HepG2 (cell line): ENCODE measurements around the gene ACADVL. TPM values are rescaled to one million over a fixed set of nuclear protein-coding genes. Genes with fewer than 3 reads are reported as not detected.

Experiments
- AGO1 ChIP-seq: fragments of 200-400 bp; formaldehyde crosslinking; IDR thresholded peaks from 2 replicates; pipeline ENCODE4 v1.6.1; 2017; ENCODE audit warnings: mild to moderate bottlenecking, low read depth, low read length, moderate library complexity; ENCODE audit not compliant: poor library complexity, severe bottlenecking
- AKAP8 ChIP-seq: sonication (generic); formaldehyde crosslinking; IDR thresholded peaks from 2 replicates; pipeline ENCODE4 v1.5.1; 2020; ENCODE audit warnings: mild to moderate bottlenecking, missing genetic modification reagents
- BRD4 ChIP-seq: sonication (generic); formaldehyde crosslinking; IDR thresholded peaks from 2 replicates; pipeline ENCODE4 v1.4.0; 2020; ENCODE audit warnings: missing genetic modification reagents
- EHMT2 ChIP-seq: fragments of 200-600 bp; sonication (generic); IDR thresholded peaks from 2 replicates; pipeline ENCODE4 v1.7.0; 2017; ENCODE audit warnings: antibody characterized with exemption, low read depth, low read length, borderline replicate concordance
- HNF4A ChIP-seq: sonication (generic); formaldehyde crosslinking; IDR thresholded peaks from 2 replicates; pipeline ENCODE4 v1.4.0; 2020; ENCODE audit warnings: missing genetic modification reagents
- KDM2A ChIP-seq: sonication (generic); formaldehyde crosslinking; IDR thresholded peaks from 2 replicates; pipeline ENCODE4 v1.4.0; 2020; ENCODE audit warnings: low read depth, missing genetic modification reagents, borderline replicate concordance
- NR3C1 ChIP-seq: sonication (generic); formaldehyde crosslinking; IDR thresholded peaks from 2 replicates; pipeline ENCODE4 v1.4.0; 2020; ENCODE audit warnings: missing genetic modification reagents
- POLR2AphosphoS5 ChIP-seq: IDR thresholded peaks from 2 replicates; pipeline ENCODE4 v1.6.1; 2012; ENCODE audit warnings: low read depth, low read length
- SALL1 ChIP-seq: sonication (generic); formaldehyde crosslinking; IDR thresholded peaks from 2 replicates; pipeline ENCODE4 v1.8.0; 2022; ENCODE audit warnings: mild to moderate bottlenecking, missing genetic modification reagents
- SRSF1 ChIP-seq: fragments of 200-400 bp; formaldehyde crosslinking; optimal IDR thresholded peaks from 2 replicates; pipeline ENCODE3; 2017; ENCODE audit warnings: mild to moderate bottlenecking, low read depth, low read length, moderate library complexity
- THAP11 ChIP-seq: IDR thresholded peaks from 2 replicates; pipeline ENCODE4 v1.6.1; 2016; ENCODE audit warnings: missing biosample characterization, missing genetic modification reagents
- ZNF33B ChIP-seq: sonication (generic); formaldehyde crosslinking; IDR thresholded peaks from 2 replicates; pipeline ENCODE4 v1.5.1; 2020; ENCODE audit warnings: mild to moderate bottlenecking, missing genetic modification reagents
- ZNF383 ChIP-seq: sonication (generic); formaldehyde crosslinking; IDR thresholded peaks from 2 replicates; pipeline ENCODE4 v1.4.0; 2020; ENCODE audit warnings: missing genetic modification reagents, mild to moderate bottlenecking, borderline replicate concordance
- ZNF501 ChIP-seq: sonication (generic); formaldehyde crosslinking; IDR thresholded peaks from 2 replicates; pipeline ENCODE4 v1.5.1; 2020; ENCODE audit warnings: mild to moderate bottlenecking, moderate library complexity, missing genetic modification reagents
- ZNF563 ChIP-seq: sonication (generic); formaldehyde crosslinking; IDR thresholded peaks from 2 replicates; pipeline ENCODE4 v1.8.0; 2022; ENCODE audit warnings: mild to moderate bottlenecking, moderate library complexity, missing genetic modification reagents
- ZNF598 ChIP-seq: sonication (generic); formaldehyde crosslinking; IDR thresholded peaks from 2 replicates; pipeline ENCODE4 v1.5.1; 2020; ENCODE audit warnings: mild to moderate bottlenecking, missing genetic modification reagents, borderline replicate concordance
- polyA plus RNA-seq, 8 experiments: library from polyadenylated mRNA; depleted of rRNA in 3 of 8; stranded (reverse) in 7 of 8; unstranded in 1 of 8; fragments of >200 nt; fragmentation: Illumina TruSeq in 4 of 8; extraction: Trizol in 4 of 8; gene quantifications; 2 replicates each; pipeline versions ENCODE4 v1.2.1 to v1.2.3, GENCODE V29; 2011 to 2016; ENCODE audit warnings: low read depth in 4 of 8, missing spikeins in 1 of 8, mixed read lengths in 1 of 8; ENCODE audit not compliant: insufficient read depth in 1 of 8
- total RNA-seq, 5 experiments: library from RNA; depleted of rRNA; stranded (reverse); fragments of >200 nt; fragmentation: Illumina TruSeq; extraction: Trizol; gene quantifications; 2 replicates each; pipeline ENCODE4 v1.2.3, GENCODE V29; 2016; ENCODE audit warnings: low read depth in 1 of 5
- TF ChIP-seq, protein P1 (sequence below): sonication (generic); formaldehyde crosslinking; IDR thresholded peaks from 2 replicates; pipeline ENCODE4 v1.9.0; 2021; ENCODE audit warnings: mild to moderate bottlenecking, missing genetic modification reagents
- TF ChIP-seq, protein P2 (sequence below): sonication (generic); formaldehyde crosslinking; IDR thresholded peaks from 2 replicates; pipeline ENCODE4 v1.5.0; 2020; ENCODE audit warnings: missing genetic modification reagents, mild to moderate bottlenecking, borderline replicate concordance
- TF ChIP-seq, protein P3 (sequence below): sonication (generic); formaldehyde crosslinking; IDR thresholded peaks from 2 replicates; pipeline ENCODE4 v1.4.0; 2020; ENCODE audit warnings: mild to moderate bottlenecking, missing genetic modification reagents
- TF ChIP-seq, protein P4 (sequence below): sonication (generic); formaldehyde crosslinking; IDR thresholded peaks from 2 replicates; pipeline ENCODE4 v1.5.0; 2020; ENCODE audit warnings: missing genetic modification reagents, mild to moderate bottlenecking, borderline replicate concordance

The ACADVL gene
- total and polyA plus RNA-seq, 2 of the 13 experiments (the other 11 are each of a cell fraction or from before 2014, with no cell fraction given): 219 to 412 TPM

DNA sequence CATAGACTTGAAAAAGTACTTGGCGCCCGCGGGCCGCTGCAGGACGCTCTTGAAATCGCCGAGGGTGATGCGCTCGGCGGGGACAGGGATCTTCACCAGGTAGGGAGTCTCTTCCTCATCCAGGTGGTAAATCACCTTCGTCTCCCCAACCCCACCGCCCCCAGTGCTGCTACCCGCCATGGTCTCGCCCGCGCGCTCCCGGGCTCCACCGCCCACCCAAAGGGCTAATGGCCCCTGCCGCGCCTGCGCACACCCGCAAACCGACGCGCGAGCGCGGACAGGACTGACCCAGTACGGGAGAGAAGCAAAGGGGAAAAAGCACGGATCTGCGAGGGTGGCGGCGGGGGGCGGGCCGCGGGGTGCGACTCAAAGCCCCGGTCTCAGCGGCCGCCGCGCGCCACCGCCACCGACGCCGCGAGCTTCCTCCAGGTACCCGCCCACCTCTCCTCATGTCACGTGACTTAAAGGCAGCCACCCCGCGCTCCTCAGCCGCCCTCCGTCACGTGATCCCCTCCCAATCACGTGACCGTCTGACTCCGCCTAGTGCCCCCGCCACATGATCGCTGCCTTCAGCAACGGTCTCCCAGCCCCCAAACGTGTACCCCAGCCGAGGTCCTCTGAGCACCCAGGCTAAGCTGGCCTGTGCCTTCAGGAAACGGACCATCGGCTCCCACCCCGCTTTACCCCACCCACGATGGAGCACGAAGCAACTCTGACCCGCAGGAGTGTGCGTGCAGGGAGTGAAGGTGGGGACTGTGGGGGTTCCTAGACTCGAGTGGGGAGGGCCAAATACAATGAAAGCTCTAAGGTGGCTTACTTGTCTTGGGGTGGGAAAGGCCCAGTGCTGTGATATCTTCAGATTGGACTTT, 14.6 kb downstream of the ACADVL start, which contains the start of gene DVL2 (continued):
- TF ChIP-seq, protein P1, sequence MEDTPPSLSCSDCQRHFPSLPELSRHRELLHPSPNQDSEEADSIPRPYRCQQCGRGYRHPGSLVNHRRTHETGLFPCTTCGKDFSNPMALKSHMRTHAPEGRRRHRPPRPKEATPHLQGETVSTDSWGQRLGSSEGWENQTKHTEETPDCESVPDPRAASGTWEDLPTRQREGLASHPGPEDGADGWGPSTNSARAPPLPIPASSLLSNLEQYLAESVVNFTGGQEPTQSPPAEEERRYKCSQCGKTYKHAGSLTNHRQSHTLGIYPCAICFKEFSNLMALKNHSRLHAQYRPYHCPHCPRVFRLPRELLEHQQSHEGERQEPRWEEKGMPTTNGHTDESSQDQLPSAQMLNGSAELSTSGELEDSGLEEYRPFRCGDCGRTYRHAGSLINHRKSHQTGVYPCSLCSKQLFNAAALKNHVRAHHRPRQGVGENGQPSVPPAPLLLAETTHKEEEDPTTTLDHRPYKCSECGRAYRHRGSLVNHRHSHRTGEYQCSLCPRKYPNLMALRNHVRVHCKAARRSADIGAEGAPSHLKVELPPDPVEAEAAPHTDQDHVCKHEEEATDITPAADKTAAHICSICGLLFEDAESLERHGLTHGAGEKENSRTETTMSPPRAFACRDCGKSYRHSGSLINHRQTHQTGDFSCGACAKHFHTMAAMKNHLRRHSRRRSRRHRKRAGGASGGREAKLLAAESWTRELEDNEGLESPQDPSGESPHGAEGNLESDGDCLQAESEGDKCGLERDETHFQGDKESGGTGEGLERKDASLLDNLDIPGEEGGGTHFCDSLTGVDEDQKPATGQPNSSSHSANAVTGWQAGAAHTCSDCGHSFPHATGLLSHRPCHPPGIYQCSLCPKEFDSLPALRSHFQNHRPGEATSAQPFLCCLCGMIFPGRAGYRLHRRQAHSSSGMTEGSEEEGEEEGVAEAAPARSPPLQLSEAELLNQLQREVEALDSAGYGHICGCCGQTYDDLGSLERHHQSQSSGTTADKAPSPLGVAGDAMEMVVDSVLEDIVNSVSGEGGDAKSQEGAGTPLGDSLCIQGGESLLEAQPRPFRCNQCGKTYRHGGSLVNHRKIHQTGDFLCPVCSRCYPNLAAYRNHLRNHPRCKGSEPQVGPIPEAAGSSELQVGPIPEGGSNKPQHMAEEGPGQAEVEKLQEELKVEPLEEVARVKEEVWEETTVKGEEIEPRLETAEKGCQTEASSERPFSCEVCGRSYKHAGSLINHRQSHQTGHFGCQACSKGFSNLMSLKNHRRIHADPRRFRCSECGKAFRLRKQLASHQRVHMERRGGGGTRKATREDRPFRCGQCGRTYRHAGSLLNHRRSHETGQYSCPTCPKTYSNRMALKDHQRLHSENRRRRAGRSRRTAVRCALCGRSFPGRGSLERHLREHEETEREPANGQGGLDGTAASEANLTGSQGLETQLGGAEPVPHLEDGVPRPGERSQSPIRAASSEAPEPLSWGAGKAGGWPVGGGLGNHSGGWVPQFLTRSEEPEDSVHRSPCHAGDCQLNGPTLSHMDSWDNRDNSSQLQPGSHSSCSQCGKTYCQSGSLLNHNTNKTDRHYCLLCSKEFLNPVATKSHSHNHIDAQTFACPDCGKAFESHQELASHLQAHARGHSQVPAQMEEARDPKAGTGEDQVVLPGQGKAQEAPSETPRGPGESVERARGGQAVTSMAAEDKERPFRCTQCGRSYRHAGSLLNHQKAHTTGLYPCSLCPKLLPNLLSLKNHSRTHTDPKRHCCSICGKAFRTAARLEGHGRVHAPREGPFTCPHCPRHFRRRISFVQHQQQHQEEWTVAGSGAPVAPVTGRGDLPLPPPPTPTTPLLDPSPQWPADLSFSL (CRISPR knock-in tag): no peak
- peak; percentile 100 for TF ChIP-seq AGO1
- TF ChIP-seq POLR2AphosphoS5: peak; percentile 90
- peak; percentile 53; the same call in 1 of the 2 replicates for TF ChIP-seq ZNF563 (CRISPR knock-in tag)
- TF ChIP-seq, protein P2, sequence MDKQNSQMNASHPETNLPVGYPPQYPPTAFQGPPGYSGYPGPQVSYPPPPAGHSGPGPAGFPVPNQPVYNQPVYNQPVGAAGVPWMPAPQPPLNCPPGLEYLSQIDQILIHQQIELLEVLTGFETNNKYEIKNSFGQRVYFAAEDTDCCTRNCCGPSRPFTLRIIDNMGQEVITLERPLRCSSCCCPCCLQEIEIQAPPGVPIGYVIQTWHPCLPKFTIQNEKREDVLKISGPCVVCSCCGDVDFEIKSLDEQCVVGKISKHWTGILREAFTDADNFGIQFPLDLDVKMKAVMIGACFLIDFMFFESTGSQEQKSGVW (CRISPR knock-in tag): no peak
- TF ChIP-seq EHMT2: no peak
- TF ChIP-seq KDM2A: peak; percentile 100
- peak; percentile 63; the same call in 1 of the 2 replicates for TF ChIP-seq ZNF383 (CRISPR knock-in tag)
- 0 out of 2 replicates have a peak, but pooled peaks have one; percentile 50 for TF ChIP-seq ZNF598 (CRISPR knock-in tag)
- TF ChIP-seq SRSF1: peak; percentile 75
- TF ChIP-seq SALL1 (CRISPR knock-in tag): peak; percentile 67; the same call in 1 of the 2 replicates
- peak; percentile 93 for TF ChIP-seq THAP11 (CRISPR knock-in tag)
- peak; percentile 54; the same call in 1 of the 2 replicates for TF ChIP-seq HNF4A (CRISPR knock-in tag)
- TF ChIP-seq BRD4 (CRISPR knock-in tag): peak; percentile 93
- peak; percentile 92 for TF ChIP-seq ZNF501
- TF ChIP-seq ZNF33B (CRISPR knock-in tag): 0 out of 2 replicates have a peak, but pooled peaks have one; percentile 33
- TF ChIP-seq, protein P3, sequence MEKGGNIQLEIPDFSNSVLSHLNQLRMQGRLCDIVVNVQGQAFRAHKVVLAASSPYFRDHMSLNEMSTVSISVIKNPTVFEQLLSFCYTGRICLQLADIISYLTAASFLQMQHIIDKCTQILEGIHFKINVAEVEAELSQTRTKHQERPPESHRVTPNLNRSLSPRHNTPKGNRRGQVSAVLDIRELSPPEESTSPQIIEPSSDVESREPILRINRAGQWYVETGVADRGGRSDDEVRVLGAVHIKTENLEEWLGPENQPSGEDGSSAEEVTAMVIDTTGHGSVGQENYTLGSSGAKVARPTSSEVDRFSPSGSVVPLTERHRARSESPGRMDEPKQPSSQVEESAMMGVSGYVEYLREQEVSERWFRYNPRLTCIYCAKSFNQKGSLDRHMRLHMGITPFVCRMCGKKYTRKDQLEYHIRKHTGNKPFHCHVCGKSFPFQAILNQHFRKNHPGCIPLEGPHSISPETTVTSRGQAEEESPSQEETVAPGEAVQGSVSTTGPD: no peak
- TF ChIP-seq, protein P4, sequence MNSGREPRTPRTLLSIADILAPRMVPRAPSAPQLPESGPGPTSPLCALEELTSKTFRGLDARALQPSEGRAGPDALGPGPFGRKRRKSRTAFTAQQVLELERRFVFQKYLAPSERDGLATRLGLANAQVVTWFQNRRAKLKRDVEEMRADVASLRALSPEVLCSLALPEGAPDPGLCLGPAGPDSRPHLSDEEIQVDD (CRISPR knock-in tag): peak; percentile 94
- TF ChIP-seq AKAP8 (CRISPR knock-in tag): peak; percentile 100
- no peak for TF ChIP-seq NR3C1 (CRISPR knock-in tag)
